Prostate gland (tissue), 2 donors: ENCODE data around the gene DNMT3A. TPM values are rescaled to one million over a fixed set of nuclear protein-coding genes. Genes with fewer than 3 reads are reported as not detected.

Experiments used
- DNase-seq: peaks from one replicate; pipeline ENCODE4 v3.0.0-alpha.2; 2019; ENCODE audit warnings: low spot score
- H3K27ac ChIP-seq, 2 donors: fragments of 200-600 bp; sonication (generic); 2 replicates each; pipeline ENCODE4 v1.5.1; 2017 to 2019
- H3K27me3 ChIP-seq: fragments of 200-600 bp; sonication (generic); replicated peaks from 2 replicates; pipeline ENCODE4 v1.5.1; 2019; ENCODE audit not compliant: insufficient read depth
- H3K36me3 ChIP-seq, 2 donors: fragments of 200-600 bp; sonication (generic); 1 replicate in 1 of 2; 2 replicates in 1 of 2; pipeline versions ENCODE4 v1.5.1 to v1.8.1; 2017 to 2019
- H3K4me1 ChIP-seq: fragments of 200-600 bp; sonication (generic); replicated peaks from 2 replicates; pipeline ENCODE4 v1.5.1; 2019
- H3K4me3 ChIP-seq, 2 donors: fragments of 200-600 bp; sonication (generic); 2 replicates each; pipeline ENCODE4 v1.5.1; 2017 to 2019
- H3K9me3 ChIP-seq: fragments of 200-600 bp; sonication (generic); 2 replicates; pipeline ENCODE4 v1.5.1; 2017
- CTCF ChIP-seq, 4 experiments: fragments of 200-600 bp in 2 of 4; fragments of 450-650 bp in 2 of 4; sonication (generic) in 2 of 4; IDR thresholded peaks; 1 replicate in 3 of 4; 2 replicates in 1 of 4; pipeline ENCODE4 v1.5.1; 2016 to 2019; ENCODE audit warnings: antibody characterized with exemption in 4 of 4, mild to moderate bottlenecking in 2 of 4, moderate library complexity in 2 of 4
- POLR2A ChIP-seq: fragments of 450-650 bp; IDR thresholded peaks from one replicate; pipeline ENCODE4 v1.6.1; 2016; ENCODE audit warnings: antibody characterized with exemption, mild to moderate bottlenecking
- POLR2AphosphoS5 ChIP-seq: sonication (generic); formaldehyde crosslinking; IDR thresholded peaks from one replicate; pipeline ENCODE4 v1.6.1; 2017; ENCODE audit warnings: antibody characterized with exemption
- WGBS: methylation state at CpG from one replicate; pipeline ENCODE4 v1.1.5; 2018; 5-methylcytosine and 5-hydroxymethylcytosine counted together
- intact Hi-C: fragments of 100-400 bp; cut with DNase I; formaldehyde crosslinking; loops from one replicate; pipeline ENCODE4 v1.14.2; 2022
- total RNA-seq, 2 donors: library from RNA; depleted of rRNA; stranded (reverse); fragments of >200 nt; gene quantifications; one replicate each; pipeline ENCODE4 v1.1.0, GENCODE V29; 2016

The DNMT3A gene
- total RNA-seq, 2 donors from 2014 or later = 8.7 to 28.2 TPM

- H3K4me1 ChIP-seq = no peaks in the 10 kb centered on the region
- H3K9me3 ChIP-seq = no peaks in the 10 kb centered on the region
- TF ChIP-seq POLR2AphosphoS5 (no peak), CTCF (IDR thresholded peaks at IDR 0.05) (no peak), POLR2A (no peak)
- no peak overlapping the region for H3K4me3 ChIP-seq
- no peaks in the 10 kb centered on the region for H3K27me3 ChIP-seq
- intact Hi-C loops = no loop called here
- H3K27ac ChIP-seq = no peak overlapping the region
- 88% methylated on average over 4 of the region's 4 CpGs for WGBS
- no peak for DNase-seq
- no peaks in the 10 kb centered on the region for H3K36me3 ChIP-seq
Measured at GRCh38 chr2:25366629-25367028, 24.9 kb upstream of the DNMT3A start.

- Histone ChIP-seq H3K27me3 (no peaks in the 10 kb centered on the region), H3K9me3 (no peaks in the 10 kb centered on the region), H3K4me1 (no peaks in the 10 kb centered on the region), H3K4me3 (no peak overlapping the region), H3K36me3 (no peaks in the 10 kb centered on the region), H3K27ac (no peak overlapping the region)
- 25% methylated on average over 5 of the region's 5 CpGs for WGBS
- intact Hi-C loops = no loop called here
- no peak for TF ChIP-seq CTCF (IDR thresholded peaks at IDR 0.05)
- no peak for TF ChIP-seq POLR2A
- no peak for TF ChIP-seq POLR2AphosphoS5
- no peak for DNase-seq
Measured at GRCh38 chr2:25365241-25365640, 23.5 kb upstream of the DNMT3A start.

- H3K27me3 ChIP-seq = no peaks in the 10 kb centered on the region
- WGBS = 76% methylated on average over 7 of the region's 7 CpGs
- H3K27ac ChIP-seq = no peak overlapping the region
- no peaks in the 10 kb centered on the region for H3K9me3 ChIP-seq
- DNase-seq = no peak
- TF ChIP-seq POLR2AphosphoS5 = no peak
- TF ChIP-seq POLR2A = no peak
- TF ChIP-seq CTCF (IDR thresholded peaks at IDR 0.05) = no peak
- H3K4me3 ChIP-seq = no peak overlapping the region
- no peaks in the 10 kb centered on the region for H3K4me1 ChIP-seq
- intact Hi-C loops = loop anchor here (5.0 kb wide), 1 partner anchor 159 kb away; no protein-coding TSS in a partner anchor
- H3K36me3 ChIP-seq = no peaks in the 10 kb centered on the region
Measured at GRCh38 chr2:25363733-25364132, 22.0 kb upstream of the DNMT3A start.

- 36% methylated on average over 21 of the region's 21 CpGs for WGBS
- no peak for DNase-seq
- Histone ChIP-seq H3K36me3 (no peaks in the 10 kb centered on the region), H3K4me1 (no peaks in the 10 kb centered on the region), H3K27ac (peak overlapping the region; percentile 4 to 49), H3K4me3 (peak overlapping the region; percentile 24 to 26), H3K9me3 (no peaks in the 10 kb centered on the region), H3K27me3 (no peaks in the 10 kb centered on the region)
- TF ChIP-seq CTCF (IDR thresholded peaks at IDR 0.05) (no peak), POLR2AphosphoS5 (no peak), POLR2A (no peak)
- intact Hi-C loops = loop anchor here (5.0 kb wide), 1 partner anchor 160 kb away; no protein-coding TSS in a partner anchor
Measured at GRCh38 chr2:25362434-25363145, 20.9 kb upstream of the DNMT3A start.

GRCh38 chr2:25362049-25362433 lies 20.3 kb upstream of the DNMT3A start:
- Histone ChIP-seq H3K4me1 (no peaks in the 10 kb centered on the region), H3K36me3 (no peaks in the 10 kb centered on the region), H3K27ac (peak overlapping the region; percentile 4 to 49), H3K27me3 (no peaks in the 10 kb centered on the region), H3K4me3 (peak overlapping the region; percentile 24 to 26), H3K9me3 (no peaks in the 10 kb centered on the region)
- TF ChIP-seq POLR2AphosphoS5 = peak; percentile 97
- peak; percentile 84 for TF ChIP-seq POLR2A
- TF ChIP-seq CTCF (IDR thresholded peaks at IDR 0.05) = peak; percentile 92 to 99 (median 97)
- peak; percentile 91 for DNase-seq
- intact Hi-C loops = loop anchor here (5.0 kb wide), 1 partner anchor 160 kb away; no protein-coding TSS in a partner anchor
- under 1% methylated on average over 16 of the region's 16 CpGs for WGBS
